ENCODE results near the gene MYL6. TPM values are rescaled to one million over a fixed set of nuclear protein-coding genes. Genes with fewer than 3 reads are reported as not detected.

The MYL6 gene
- total and polyA plus RNA-seq, 10 of the 15 experiments (the other 5 are each of a cell fraction or from before 2014, with no cell fraction given) = 1,000 to 4,116 (median 1,828) TPM

DNA sequence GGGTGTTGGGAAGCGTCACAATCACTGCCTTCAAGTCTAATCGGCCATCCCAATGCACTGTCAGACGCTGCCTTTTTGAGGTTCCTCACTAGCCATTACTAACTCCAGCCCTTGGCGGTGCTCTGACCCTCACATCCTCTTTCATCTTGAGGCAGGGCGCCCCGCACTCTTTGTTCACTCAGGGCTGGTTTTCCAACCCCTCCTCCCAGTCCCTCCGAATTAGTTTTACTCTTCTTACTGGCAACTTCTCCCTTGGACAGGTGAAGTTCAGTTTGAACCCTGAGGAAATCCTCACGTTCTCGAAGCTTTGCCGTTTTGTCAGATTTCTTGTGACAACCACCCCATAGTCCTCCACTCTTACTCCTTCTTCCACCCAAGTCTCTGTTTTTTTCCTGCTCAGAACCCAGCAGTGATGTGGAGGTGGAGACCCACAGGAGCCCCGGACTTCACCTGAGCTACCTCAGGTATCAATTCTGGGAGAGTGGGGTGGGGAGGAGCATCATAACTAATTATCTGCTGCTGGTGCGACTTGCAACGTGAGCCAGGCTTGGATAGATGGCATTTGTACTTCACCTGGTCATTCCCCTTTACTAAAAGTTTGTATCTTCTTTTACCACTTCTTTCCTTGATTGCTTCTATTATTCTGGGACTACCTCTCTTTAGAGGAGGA, 39.3 kb upstream of the MYL6 start:
- ATAC-seq (peak; percentile 21), FAIRE-seq (no peak), DNase-seq (ENCODE audit: low read depth, low spot score) (no peak)
- SMC1A ChIA-PET (ENCODE audit: uncharacterized antibody, unreplicated experiment) = interaction anchor here (0.8 to 4.5 kb wide), 16 partner anchors 10 to 1133 kb away, joined by 3 to 50 read pairs (median 5); partner anchors contain the start of genes ESYT1, MYL6B, PA2G4 and RNF41
- TF ChIP-seq WRNIP1 (IDR thresholded peaks at IDR 0.05; ENCODE audit: borderline replicate concordance, low read depth, low read length) = no peak
- no peak for TF ChIP-seq RBBP5 (conservative IDR thresholded peaks at IDR 0.05)
- no peak for TF ChIP-seq POLR2AphosphoS2 (IDR thresholded peaks at IDR 0.05; ENCODE audit: low read depth, low read length)
- TF ChIP-seq RFX5 (IDR thresholded peaks at IDR 0.05; ENCODE audit: low read depth, low read length) = no peak
- TF ChIP-seq, protein P1, sequence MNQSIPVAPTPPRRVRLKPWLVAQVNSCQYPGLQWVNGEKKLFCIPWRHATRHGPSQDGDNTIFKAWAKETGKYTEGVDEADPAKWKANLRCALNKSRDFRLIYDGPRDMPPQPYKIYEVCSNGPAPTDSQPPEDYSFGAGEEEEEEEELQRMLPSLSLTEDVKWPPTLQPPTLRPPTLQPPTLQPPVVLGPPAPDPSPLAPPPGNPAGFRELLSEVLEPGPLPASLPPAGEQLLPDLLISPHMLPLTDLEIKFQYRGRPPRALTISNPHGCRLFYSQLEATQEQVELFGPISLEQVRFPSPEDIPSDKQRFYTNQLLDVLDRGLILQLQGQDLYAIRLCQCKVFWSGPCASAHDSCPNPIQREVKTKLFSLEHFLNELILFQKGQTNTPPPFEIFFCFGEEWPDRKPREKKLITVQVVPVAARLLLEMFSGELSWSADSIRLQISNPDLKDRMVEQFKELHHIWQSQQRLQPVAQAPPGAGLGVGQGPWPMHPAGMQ (IDR thresholded peaks at IDR 0.05; ENCODE audit: borderline replicate concordance) = no peak
- TF ChIP-seq SREBF2 (IDR thresholded peaks at IDR 0.05; ENCODE audit: low read length) = no peak
- TF ChIP-seq FOXK2 (IDR thresholded peaks at IDR 0.05) = no peak
- no peak for TF ChIP-seq TBL1XR1 (IDR thresholded peaks at IDR 0.05; ENCODE audit: low read depth, low read length)
- TF ChIP-seq, protein P2, sequence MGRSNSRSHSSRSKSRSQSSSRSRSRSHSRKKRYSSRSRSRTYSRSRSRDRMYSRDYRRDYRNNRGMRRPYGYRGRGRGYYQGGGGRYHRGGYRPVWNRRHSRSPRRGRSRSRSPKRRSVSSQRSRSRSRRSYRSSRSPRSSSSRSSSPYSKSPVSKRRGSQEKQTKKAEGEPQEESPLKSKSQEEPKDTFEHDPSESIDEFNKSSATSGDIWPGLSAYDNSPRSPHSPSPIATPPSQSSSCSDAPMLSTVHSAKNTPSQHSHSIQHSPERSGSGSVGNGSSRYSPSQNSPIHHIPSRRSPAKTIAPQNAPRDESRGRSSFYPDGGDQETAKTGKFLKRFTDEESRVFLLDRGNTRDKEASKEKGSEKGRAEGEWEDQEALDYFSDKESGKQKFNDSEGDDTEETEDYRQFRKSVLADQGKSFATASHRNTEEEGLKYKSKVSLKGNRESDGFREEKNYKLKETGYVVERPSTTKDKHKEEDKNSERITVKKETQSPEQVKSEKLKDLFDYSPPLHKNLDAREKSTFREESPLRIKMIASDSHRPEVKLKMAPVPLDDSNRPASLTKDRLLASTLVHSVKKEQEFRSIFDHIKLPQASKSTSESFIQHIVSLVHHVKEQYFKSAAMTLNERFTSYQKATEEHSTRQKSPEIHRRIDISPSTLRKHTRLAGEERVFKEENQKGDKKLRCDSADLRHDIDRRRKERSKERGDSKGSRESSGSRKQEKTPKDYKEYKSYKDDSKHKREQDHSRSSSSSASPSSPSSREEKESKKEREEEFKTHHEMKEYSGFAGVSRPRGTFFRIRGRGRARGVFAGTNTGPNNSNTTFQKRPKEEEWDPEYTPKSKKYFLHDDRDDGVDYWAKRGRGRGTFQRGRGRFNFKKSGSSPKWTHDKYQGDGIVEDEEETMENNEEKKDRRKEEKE (IDR thresholded peaks at IDR 0.05) = no peak
- TF ChIP-seq HDGF (IDR thresholded peaks at IDR 0.05) = no peak
- no peak for TF ChIP-seq HDAC2 (IDR thresholded peaks at IDR 0.05)
- Histone ChIP-seq H3K27ac (ENCODE audit: control insufficient read depth, insufficient read depth) (peak overlapping the region; percentile 73), H3K79me2 (ENCODE audit: control insufficient read depth, insufficient read depth, low read length) (peaks cover 28% of the 10 kb centered on the region), H3K36me3 (ENCODE audit: control insufficient read depth in 2 of 2, insufficient read depth in 2 of 2, low read length in 1 of 2) (peaks cover 0 to 3% of the 10 kb centered on the region in 2 experiments; a peak in 1 of 4 replicates), H3K9ac (ENCODE audit: control insufficient read depth, insufficient read depth, low read length) (peak overlapping the region; percentile 80), H3K4me2 (ENCODE audit: control insufficient read depth, insufficient read depth) (peak overlapping the region; percentile 99), H3K4me1 (ENCODE audit: control insufficient read depth, insufficient read depth, low read length) (peaks cover 15% of the 10 kb centered on the region), H4K20me1 (ENCODE audit: control insufficient read depth, insufficient read depth) (no peaks in the 10 kb centered on the region), H3K4me3 (peak overlapping the region; percentile 78), H2AFZ (ENCODE audit: control insufficient read depth, low read depth, low read length) (peak overlapping the region; percentile 74), H3K9me3 (replicated peaks; ENCODE audit: control insufficient read depth, insufficient read depth, low read length) (no peaks in the 10 kb centered on the region), H3K27me3 (replicated peaks in 1 of 2; ENCODE audit: control insufficient read depth in 2 of 2, insufficient read depth in 2 of 2, low read length in 1 of 2) (no peaks in the 10 kb centered on the region)
- intact Hi-C loops (cut with micrococcal nuclease; ENCODE audit: unreplicated experiment) (loop anchor here (1.0 to 5.0 kb wide), 12 partner anchors 7 to 568 kb away; partner anchors contain the start of genes ANKRD52, CNPY2, DNAJC14 and MYL6B), in situ Hi-C loops (cut with MboI) (no loop called here)
- RAD21 ChIA-PET (ENCODE audit: unreplicated experiment) = interaction anchor here (0.5 to 3.9 kb wide), 18 partner anchors 9 to 645 kb away, joined by 3 to 57 read pairs (median 5); partner anchors contain the start of genes ANKRD52, ESYT1, MYL6B and PA2G4
- POLR2A ChIA-PET = interaction anchor here (0.5 to 5.5 kb wide), 22 partner anchors 8 to 527 kb away, joined by 3 to 95 read pairs (median 4); partner anchors contain the start of genes ANKRD52, ATP5F1B, COQ10A and DNAJC14
- under 1% methylated on average over 13 of the region's 13 CpGs for WGBS (ENCODE audit: insufficient coverage, insufficient replicate concordance, low lambda C conversion rate, missing lambda C conversion rate)
- BruUV-seq (replicated peaks) = no TSS peak
- CTCF ChIA-PET = interaction anchor here (0.5 to 4.5 kb wide), 33 partner anchors 9 to 761 kb away, joined by 3 to 121 read pairs (median 5); partner anchors contain the start of genes ANKRD52, ESYT1, MYL6B and PA2G4
